ENCODE data around the gene CRB2. TPM values are rescaled to one million over a fixed set of nuclear protein-coding genes. Genes with fewer than 3 reads are reported as not detected.

The CRB2 gene
- total RNA-seq, 2 donors from 2014 or later = under 0.01 to 1.3 TPM

- Histone ChIP-seq H3K4me3 (no peak overlapping the region), H3K9me3 (no peaks in the 10 kb centered on the region), H3K36me3 (replicated peaks in 1 of 2; ENCODE audit: insufficient read depth in 1 of 2, low read depth in 2 of 2) (no peaks in the 10 kb centered on the region), H3K4me1 (peaks cover 13% of the 10 kb centered on the region), H3K27ac (no peak overlapping the region), H3K27me3 (no peaks in the 10 kb centered on the region)
- intact Hi-C loops (cut with DNase I) = no loop called here
- TF ChIP-seq POLR2A (IDR thresholded peaks at IDR 0.05) = no peak
- TF ChIP-seq, protein P1, sequence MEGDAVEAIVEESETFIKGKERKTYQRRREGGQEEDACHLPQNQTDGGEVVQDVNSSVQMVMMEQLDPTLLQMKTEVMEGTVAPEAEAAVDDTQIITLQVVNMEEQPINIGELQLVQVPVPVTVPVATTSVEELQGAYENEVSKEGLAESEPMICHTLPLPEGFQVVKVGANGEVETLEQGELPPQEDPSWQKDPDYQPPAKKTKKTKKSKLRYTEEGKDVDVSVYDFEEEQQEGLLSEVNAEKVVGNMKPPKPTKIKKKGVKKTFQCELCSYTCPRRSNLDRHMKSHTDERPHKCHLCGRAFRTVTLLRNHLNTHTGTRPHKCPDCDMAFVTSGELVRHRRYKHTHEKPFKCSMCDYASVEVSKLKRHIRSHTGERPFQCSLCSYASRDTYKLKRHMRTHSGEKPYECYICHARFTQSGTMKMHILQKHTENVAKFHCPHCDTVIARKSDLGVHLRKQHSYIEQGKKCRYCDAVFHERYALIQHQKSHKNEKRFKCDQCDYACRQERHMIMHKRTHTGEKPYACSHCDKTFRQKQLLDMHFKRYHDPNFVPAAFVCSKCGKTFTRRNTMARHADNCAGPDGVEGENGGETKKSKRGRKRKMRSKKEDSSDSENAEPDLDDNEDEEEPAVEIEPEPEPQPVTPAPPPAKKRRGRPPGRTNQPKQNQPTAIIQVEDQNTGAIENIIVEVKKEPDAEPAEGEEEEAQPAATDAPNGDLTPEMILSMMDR (IDR thresholded peaks at IDR 0.05) = no peak
- WGBS, 2 donors = 67 to 71% methylated on average over 11 of the region's 11 CpGs
- DNase-seq (no peak), ATAC-seq (no peak)
Observed at GRCh38 chr9:123322273-123323195, 33.5 kb upstream of the CRB2 start.

DNA sequence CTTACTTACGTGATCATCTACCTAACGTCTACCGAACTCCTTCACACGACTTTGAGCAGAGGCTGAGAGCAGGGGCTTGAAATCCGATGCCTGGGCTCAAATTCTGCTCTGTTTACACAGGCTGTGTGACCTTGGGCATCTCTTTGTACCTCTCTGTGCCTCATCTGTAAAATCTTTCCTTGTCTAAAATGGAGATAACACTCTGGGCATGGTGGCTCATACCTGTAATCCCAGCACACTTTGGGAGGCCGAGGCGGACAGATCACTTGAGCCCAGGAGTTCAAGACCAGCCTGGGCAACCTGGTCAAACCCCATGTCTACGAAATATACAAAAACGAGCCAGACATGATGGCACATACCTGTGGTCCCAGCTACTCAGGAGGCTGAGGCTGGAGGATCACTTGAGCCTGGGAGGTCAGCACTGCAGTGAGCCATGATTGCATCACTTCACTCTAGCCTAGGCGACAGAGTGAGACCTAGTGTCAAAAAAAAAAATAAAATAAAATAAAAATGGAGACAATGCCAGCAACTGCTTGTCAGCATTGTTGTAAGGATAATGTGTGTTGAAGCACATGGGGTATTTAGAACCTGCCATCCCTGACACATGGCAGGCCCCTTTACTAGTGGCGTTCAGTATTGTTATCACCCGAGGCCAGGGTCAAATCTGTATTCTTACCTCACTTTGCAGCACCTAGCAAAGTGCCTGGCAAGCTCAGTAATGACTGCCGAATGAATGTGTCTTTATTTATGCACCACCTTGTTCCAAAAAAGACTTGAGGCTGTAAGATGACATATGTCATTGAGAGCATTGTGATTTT is 32.6 kb upstream of the CRB2 start:
- intact Hi-C loops (cut with DNase I) = no loop called here
- Histone ChIP-seq H3K4me1 (peaks cover 22% of the 10 kb centered on the region), H3K36me3 (replicated peaks in 1 of 2; ENCODE audit: insufficient read depth in 1 of 2, low read depth in 2 of 2) (no peaks in the 10 kb centered on the region), H3K27me3 (no peaks in the 10 kb centered on the region), H3K9me3 (no peaks in the 10 kb centered on the region), H3K4me3 (no peak overlapping the region), H3K27ac (no peak overlapping the region)
- 80 to 81% methylated on average over 13 of the region's 13 CpGs for WGBS, 2 donors
- TF ChIP-seq, protein P1 (IDR thresholded peaks at IDR 0.05) = no peak
- no peak for TF ChIP-seq POLR2A (IDR thresholded peaks at IDR 0.05)
- ATAC-seq (no peak), DNase-seq (no peak)

- no peak for DNase-seq
- H3K27me3 ChIP-seq = no peaks in the 10 kb centered on the region
- 70 to 77% methylated on average over 8 to 10 of the region's 10 CpGs for WGBS, 2 donors
- no peak for ATAC-seq
- no peaks in the 10 kb centered on the region for H3K36me3 ChIP-seq (replicated peaks in 1 of 2; ENCODE audit: insufficient read depth in 1 of 2, low read depth in 2 of 2)
- intact Hi-C loops (cut with DNase I) = no loop called here
- no peak for TF ChIP-seq POLR2A (IDR thresholded peaks at IDR 0.05)
- TF ChIP-seq, protein P1 (IDR thresholded peaks at IDR 0.05) = no peak
- H3K9me3 ChIP-seq = no peaks in the 10 kb centered on the region
- H3K4me1 ChIP-seq = peaks cover 23% of the 10 kb centered on the region
- no peak overlapping the region for H3K4me3 ChIP-seq
- peak overlapping the region in 2 of 4 donors; percentile 9 to 31 for H3K27ac ChIP-seq
Observed at GRCh38 chr9:123324767-123325183, 31.2 kb upstream of the CRB2 start.

- no peaks in the 10 kb centered on the region for H3K9me3 ChIP-seq
- TF ChIP-seq, protein P1 (IDR thresholded peaks at IDR 0.05) = no peak
- no peak for TF ChIP-seq POLR2A (IDR thresholded peaks at IDR 0.05)
- intact Hi-C loops (cut with DNase I) = no loop called here
- WGBS, 2 donors = 74 to 78% methylated on average over 6 of the region's 6 CpGs
- no peak overlapping the region for H3K4me3 ChIP-seq
- peaks cover 23% of the 10 kb centered on the region for H3K4me1 ChIP-seq
- no peaks in the 10 kb centered on the region for H3K36me3 ChIP-seq (replicated peaks in 1 of 2; ENCODE audit: insufficient read depth in 1 of 2, low read depth in 2 of 2)
- no peaks in the 10 kb centered on the region for H3K27me3 ChIP-seq
- no peak for ATAC-seq
- no peak for DNase-seq
- no peak overlapping the region for H3K27ac ChIP-seq
Observed at GRCh38 chr9:123326187-123326586, 29.8 kb upstream of the CRB2 start.

All from body of pancreas (tissue), 4 donors.